ENCODE results near the gene RPL6.
"Not testable (repeated sequence)": the region's sequence is repeated elsewhere in the genome, so short reads cannot be mapped to it uniquely, and the experiment has no call there.

Gene RPL6

DNA sequence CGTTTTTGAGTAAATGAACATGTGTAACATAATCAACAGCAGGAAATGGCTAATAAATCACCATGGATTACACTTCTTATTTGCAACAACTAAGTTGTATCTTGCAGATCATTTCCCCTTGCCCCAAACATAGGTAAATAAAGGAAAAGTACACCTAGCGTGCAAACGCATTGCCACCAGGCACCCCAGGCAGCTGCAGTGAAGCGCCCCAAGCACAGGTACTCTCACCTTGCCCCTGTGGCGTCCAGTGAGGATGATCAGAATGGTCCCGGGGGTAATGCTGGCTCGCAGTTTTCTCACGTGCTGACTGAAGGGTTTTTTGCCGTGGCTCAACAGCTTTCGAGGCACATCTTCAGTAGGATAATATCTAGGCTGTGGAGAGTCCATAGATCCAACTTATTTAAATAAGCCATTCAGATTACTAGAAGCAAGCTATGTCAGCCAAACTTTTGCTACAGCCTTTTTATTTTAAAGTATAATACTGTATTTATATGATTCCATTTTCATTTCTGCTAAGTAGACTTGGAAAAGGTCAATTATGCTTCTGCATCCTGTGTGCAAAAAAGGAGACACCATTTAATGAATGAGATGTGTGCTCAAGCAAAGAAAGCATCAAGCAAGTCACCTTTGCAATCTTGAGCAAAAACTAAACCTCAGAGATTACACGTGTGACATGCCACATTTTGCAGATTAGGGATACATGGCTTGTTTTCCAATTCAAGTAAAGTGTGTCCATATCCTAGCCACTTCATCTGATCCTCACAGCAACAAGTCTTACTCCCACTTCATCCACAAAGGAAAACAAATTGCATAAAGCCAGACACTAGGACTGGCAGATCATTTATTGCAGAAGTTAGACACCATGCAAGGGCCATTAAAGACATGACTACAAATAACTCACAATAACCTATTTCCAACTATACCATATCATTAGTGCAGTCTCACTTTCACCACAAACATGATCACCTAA is 2.6 kb downstream of the RPL6 start:
- Histone ChIP-seq H3K36me3 (ENCODE audit: control insufficient read depth, insufficient read depth, low read length) (peaks cover 31% of the 10 kb centered on the region; the same call in 1 of the 2 replicates), H3K27ac (ENCODE audit: low read length) (no peak overlapping the region), H3K4me3 (ENCODE audit: low read length) (no peak overlapping the region), H3K27me3 (ENCODE audit: control insufficient read depth, insufficient read depth, low read length) (no peaks in the 10 kb centered on the region), H3K9me3 (ENCODE audit: control insufficient read depth, insufficient read depth, low read length) (no peaks in the 10 kb centered on the region), H3K4me1 (ENCODE audit: control insufficient read depth, insufficient read depth, low read length) (no peaks in the 10 kb centered on the region)
- no CpG with 5 or more reads among the region's 11 CpGs for WGBS (ENCODE audit: insufficient coverage, insufficient read length)
- no peak for DNase-seq (ENCODE audit: low read depth, low spot score)

DNA sequence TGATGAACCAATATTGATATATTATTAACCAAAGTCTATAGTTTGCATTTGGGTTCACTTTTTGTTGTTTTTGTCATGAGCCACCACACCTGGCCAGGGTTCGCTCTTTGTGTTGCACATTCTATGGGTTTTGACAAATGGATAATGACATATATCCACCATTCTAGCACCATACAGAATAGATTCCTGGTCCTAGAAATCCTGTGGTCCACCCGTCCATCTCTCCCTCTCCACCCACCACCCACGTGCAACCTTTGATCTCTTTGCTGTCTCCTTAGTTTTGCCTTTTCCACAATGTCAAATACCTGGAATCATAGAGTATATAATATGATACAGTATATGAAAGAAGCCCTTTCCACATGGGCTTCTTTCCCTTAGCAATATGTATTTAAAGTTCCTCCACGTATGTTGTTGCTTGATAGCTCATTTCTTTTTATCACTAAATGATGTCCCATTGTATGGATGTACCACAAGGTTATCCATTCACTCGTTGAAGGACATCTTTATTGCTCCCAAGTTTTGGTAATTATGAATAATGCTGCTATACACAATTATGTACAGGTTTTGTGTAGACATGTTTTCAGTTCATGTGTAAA is 7.4 kb downstream of the RPL6 start:
- no peak for DNase-seq (ENCODE audit: low read depth, low spot score)

DNA sequence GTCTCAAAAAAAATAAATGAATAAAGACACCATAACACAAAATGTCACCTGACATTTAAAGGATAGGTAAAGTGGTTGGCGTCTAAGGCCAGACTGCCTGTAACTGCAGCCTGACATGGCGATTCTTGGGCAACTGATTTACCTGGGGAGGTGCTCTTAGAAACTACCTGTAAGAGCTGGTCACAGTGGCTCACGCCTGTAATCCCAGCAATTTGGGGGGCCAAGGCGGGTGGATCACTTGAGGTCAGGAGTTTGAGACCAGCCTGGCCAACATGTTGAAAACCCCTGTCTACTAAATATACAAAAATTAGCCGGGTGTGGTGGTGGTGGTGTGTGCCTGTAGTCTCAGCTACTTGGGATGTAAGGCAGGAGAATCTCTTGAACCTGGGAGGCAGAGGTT is 8.4 kb downstream of the RPL6 start:
- Histone ChIP-seq H3K36me3 (ENCODE audit: control insufficient read depth, insufficient read depth, low read length) (peaks cover 13% of the 10 kb centered on the region; the same call in 1 of the 2 replicates), H3K4me1 (ENCODE audit: control insufficient read depth, insufficient read depth, low read length) (no peaks in the 10 kb centered on the region), H3K27me3 (ENCODE audit: control insufficient read depth, insufficient read depth, low read length) (no peaks in the 10 kb centered on the region), H3K4me3 (ENCODE audit: low read length) (no peak overlapping the region), H3K9me3 (ENCODE audit: control insufficient read depth, insufficient read depth, low read length) (no peaks in the 10 kb centered on the region), H3K27ac (ENCODE audit: low read length) (no peak overlapping the region)
- no peak for DNase-seq (ENCODE audit: low read depth, low spot score)
- no CpG with 5 or more reads among the region's 5 CpGs for WGBS (ENCODE audit: insufficient coverage, insufficient read length)

More for the DNA sequence above, 7.4 kb downstream of the RPL6 start:
- no peak overlapping the region for H3K4me3 ChIP-seq (ENCODE audit: low read length)
- no CpG with 5 or more reads among the region's 5 CpGs for WGBS (ENCODE audit: insufficient coverage, insufficient read length)
- H3K9me3 ChIP-seq (ENCODE audit: control insufficient read depth, insufficient read depth, low read length) = no peaks in the 10 kb centered on the region
- H3K27me3 ChIP-seq (ENCODE audit: control insufficient read depth, insufficient read depth, low read length) = no peaks in the 10 kb centered on the region
- peaks cover 21% of the 10 kb centered on the region; the same call in 1 of the 2 replicates for H3K36me3 ChIP-seq (ENCODE audit: control insufficient read depth, insufficient read depth, low read length)
- H3K4me1 ChIP-seq (ENCODE audit: control insufficient read depth, insufficient read depth, low read length) = no peaks in the 10 kb centered on the region
- no peak overlapping the region for H3K27ac ChIP-seq (ENCODE audit: low read length)

DNA sequence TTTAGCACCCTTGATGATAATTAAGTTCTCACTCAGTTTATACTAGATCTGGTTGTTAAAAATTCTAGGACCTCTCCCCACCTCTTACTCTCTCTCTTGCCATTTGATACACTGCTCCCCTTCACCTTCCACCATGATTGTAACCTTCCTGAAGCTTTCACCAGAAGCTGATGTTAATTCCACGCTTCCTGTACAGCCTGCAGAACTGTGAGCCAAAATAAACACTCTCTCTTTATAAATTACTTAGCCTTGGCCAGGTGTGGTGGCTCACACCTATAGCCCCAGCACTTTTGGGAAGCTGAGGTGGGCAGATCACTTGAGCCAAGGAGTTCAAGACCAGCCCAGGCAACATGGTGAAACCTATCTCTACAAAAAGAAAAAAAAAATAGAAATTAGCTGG is 16.1 kb downstream of the RPL6 start:
- Histone ChIP-seq H3K4me1 (ENCODE audit: control insufficient read depth, insufficient read depth, low read length) (no peaks in the 10 kb centered on the region), H3K4me3 (ENCODE audit: low read length) (no peak overlapping the region), H3K27ac (ENCODE audit: low read length) (no peak overlapping the region), H3K27me3 (ENCODE audit: control insufficient read depth, insufficient read depth, low read length) (no peaks in the 10 kb centered on the region), H3K9me3 (ENCODE audit: control insufficient read depth, insufficient read depth, low read length) (no peaks in the 10 kb centered on the region), H3K36me3 (ENCODE audit: control insufficient read depth, insufficient read depth, low read length) (no peaks in the 10 kb centered on the region)
- DNase-seq (ENCODE audit: low read depth, low spot score) = no peak
- no CpG with 5 or more reads among the region's 1 CpG for WGBS (ENCODE audit: insufficient coverage, insufficient read length)

DNA sequence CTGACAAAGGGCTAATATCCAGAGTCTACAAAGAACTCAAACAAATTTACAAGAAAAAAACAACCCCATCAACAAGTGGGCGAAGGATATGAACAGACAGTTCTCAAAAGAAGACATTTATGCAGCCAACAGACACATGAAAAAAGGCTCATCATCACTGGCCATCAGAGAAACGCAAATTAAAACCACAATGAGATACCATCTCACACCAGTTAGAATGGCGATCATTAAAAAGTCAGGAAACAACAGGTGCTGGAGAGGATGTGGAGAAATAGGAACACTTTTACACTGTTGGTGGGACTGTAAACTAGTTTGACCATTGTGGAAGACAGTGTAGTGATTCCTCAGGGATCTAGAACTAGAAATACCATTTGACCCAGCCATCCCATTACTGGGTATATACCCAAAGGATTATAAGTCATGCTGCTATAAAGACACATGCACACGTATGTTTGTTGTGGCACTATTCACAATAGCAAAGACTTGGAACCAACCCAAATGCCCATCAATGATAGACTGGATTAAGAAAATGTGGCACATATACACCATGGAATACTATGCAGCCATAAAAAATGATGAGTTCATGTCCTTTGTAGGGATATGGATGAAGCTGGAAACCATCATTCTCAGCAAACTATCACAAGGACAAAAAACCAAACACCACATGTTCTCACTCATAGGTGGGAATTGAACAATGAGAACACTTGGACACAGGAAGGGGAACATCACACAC is 19.3 kb downstream of the RPL6 start:
- not testable (repeated sequence) for H3K27ac ChIP-seq (ENCODE audit: low read length); DNase-seq (ENCODE audit: low read depth, low spot score); H3K9me3 ChIP-seq (ENCODE audit: control insufficient read depth, insufficient read depth, low read length); H3K4me1 ChIP-seq (ENCODE audit: control insufficient read depth, insufficient read depth, low read length); H3K4me3 ChIP-seq (ENCODE audit: low read length); H3K36me3 ChIP-seq (ENCODE audit: control insufficient read depth, insufficient read depth, low read length); H3K27me3 ChIP-seq (ENCODE audit: control insufficient read depth, insufficient read depth, low read length)
- WGBS (ENCODE audit: insufficient coverage, insufficient read length) = no CpG with 5 or more reads among the region's 4 CpGs

DNA sequence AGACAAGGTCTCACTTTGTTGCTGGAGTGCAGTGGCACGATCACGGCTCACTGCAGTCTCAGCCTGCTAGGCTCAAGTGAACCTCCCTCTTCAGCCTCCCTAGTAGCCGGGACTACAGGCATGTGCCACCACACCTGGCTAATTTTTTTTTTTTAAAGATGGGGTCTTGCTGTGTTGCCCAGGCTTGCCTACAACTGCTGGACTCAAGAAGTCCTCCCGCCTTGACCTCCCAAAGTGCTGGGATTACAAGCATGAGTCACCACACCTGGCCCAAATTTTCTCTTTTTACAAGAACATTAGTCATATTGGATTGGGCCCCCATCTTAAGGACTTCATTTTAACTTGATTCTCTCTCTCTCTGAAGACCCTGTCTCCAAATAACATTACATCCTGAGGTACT is 20.2 kb downstream of the RPL6 start:
- Histone ChIP-seq H3K4me3 (ENCODE audit: low read length) (no peak overlapping the region), H3K27me3 (ENCODE audit: control insufficient read depth, insufficient read depth, low read length) (no peaks in the 10 kb centered on the region), H3K27ac (ENCODE audit: low read length) (no peak overlapping the region), H3K36me3 (ENCODE audit: control insufficient read depth, insufficient read depth, low read length) (no peaks in the 10 kb centered on the region), H3K4me1 (ENCODE audit: control insufficient read depth, insufficient read depth, low read length) (no peaks in the 10 kb centered on the region), H3K9me3 (ENCODE audit: control insufficient read depth, insufficient read depth, low read length) (no peaks in the 10 kb centered on the region)
- WGBS (ENCODE audit: insufficient coverage, insufficient read length) = no CpG with 5 or more reads among the region's 4 CpGs
- DNase-seq (ENCODE audit: low read depth, low spot score) = no peak

DNA sequence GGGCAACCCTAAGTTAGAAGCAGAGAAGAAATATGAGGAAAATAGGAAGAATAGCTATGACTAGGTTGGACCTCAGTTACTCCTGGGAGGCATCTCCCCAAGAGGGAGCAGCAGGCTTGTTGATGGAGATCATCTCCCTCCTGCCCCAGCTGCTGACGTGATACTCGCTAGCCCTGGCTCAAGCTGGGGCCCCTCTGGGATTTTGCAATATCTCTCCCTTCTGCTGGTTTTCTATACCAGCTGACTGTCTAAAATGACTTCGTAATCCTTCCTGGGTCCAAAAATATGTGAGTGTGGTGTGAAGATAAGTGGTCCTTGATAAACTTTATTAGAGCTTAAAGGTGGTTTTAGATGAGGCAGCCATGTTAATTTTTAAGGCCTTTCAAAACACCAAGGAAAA is 22.7 kb downstream of the RPL6 start:
- no peak for DNase-seq (ENCODE audit: low read depth, low spot score)
- WGBS (ENCODE audit: insufficient coverage, insufficient read length) = no CpG with 5 or more reads among the region's 3 CpGs
- H3K27ac ChIP-seq (ENCODE audit: low read length) = no peak overlapping the region
- H3K4me1 ChIP-seq (ENCODE audit: control insufficient read depth, insufficient read depth, low read length) = no peaks in the 10 kb centered on the region
- H3K27me3 ChIP-seq (ENCODE audit: control insufficient read depth, insufficient read depth, low read length) = no peaks in the 10 kb centered on the region
- H3K4me3 ChIP-seq (ENCODE audit: low read length) = no peak overlapping the region
- H3K9me3 ChIP-seq (ENCODE audit: control insufficient read depth, insufficient read depth, low read length) = no peaks in the 10 kb centered on the region
- no peaks in the 10 kb centered on the region for H3K36me3 ChIP-seq (ENCODE audit: control insufficient read depth, insufficient read depth, low read length)

DNA sequence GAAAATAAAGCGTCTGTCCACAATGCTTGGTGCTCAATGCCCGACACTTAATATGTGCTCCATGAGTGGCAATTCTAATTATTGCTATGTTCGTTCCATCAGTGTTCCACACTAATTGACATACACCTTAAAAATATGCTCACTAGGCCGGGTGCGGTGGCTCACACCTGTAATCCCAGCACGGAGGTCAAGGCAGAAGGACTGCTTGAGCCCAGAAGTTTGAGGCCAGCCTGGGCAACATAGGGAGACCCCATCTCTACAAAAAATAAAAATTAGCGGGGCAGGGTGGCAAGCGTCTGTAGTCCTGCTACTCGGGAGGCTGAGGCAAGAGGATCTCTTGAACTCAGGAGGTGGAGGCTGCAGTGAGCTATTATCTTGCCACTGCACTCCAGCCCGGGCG is 26.5 kb downstream of the RPL6 start:
- no peaks in the 10 kb centered on the region for H3K36me3 ChIP-seq (ENCODE audit: control insufficient read depth, insufficient read depth, low read length)
- H3K4me1 ChIP-seq (ENCODE audit: control insufficient read depth, insufficient read depth, low read length) = peaks cover 3% of the 10 kb centered on the region
- DNase-seq (ENCODE audit: low read depth, low spot score) = no peak
- WGBS (ENCODE audit: insufficient coverage, insufficient read length) = no CpG with 5 or more reads among the region's 11 CpGs
- H3K4me3 ChIP-seq (ENCODE audit: low read length) = no peak overlapping the region
- H3K27me3 ChIP-seq (ENCODE audit: control insufficient read depth, insufficient read depth, low read length) = no peaks in the 10 kb centered on the region
- no peak overlapping the region for H3K27ac ChIP-seq (ENCODE audit: low read length)
- no peaks in the 10 kb centered on the region for H3K9me3 ChIP-seq (ENCODE audit: control insufficient read depth, insufficient read depth, low read length)

DNA sequence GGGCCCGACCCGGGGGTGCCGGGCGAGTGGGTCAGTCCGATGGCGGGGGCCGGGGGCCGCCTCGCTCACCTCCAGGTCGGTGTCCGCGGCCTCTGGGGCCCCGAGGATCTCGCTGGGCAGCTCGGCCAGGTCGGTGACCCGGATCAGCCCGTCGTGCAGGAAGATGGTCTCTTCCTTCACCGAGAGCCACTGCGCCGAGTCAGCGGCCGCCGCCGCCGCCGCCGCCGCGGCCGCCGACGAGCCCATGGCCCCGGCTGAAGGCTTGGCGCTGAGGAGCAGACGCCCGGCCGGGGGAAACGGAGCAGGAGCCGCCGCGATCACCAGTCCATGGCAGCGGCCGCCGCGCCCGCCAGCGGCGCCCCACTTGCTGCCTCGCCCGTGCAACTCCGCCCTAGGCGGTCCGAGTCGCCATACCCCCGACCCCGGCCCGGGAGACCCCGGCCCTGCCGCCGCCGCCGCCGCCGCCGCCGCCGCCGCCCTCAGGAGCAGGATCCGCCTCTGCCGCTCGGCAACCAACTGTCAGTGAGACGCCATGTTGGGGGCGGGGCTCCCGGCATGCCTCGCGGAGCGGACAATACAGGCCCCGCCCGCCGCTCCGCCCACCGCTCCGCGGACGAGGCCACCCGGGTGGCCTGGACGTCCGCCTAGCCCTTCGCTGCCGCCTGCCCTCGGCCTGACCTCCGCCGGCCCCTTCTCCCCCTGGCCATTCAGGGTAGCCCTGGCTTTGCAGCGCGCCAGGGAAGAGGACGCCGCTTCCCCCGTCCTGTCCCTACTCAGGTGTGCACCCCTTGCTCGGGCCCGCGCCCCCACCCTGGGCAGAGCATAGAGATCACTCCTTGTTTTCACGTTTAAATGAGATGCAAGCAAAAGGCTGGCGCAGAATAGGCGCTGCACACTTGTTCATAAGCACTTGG is 27.3 kb downstream of the RPL6 start, which contains the start of gene HECTD4:
HECTD4 (minus strand) TSS at position 549 of the 914 bp plus-strand sequence; CDS start at position 246, 303 bp downstream.
- no peaks in the 10 kb centered on the region for H3K36me3 ChIP-seq (ENCODE audit: control insufficient read depth, insufficient read depth, low read length)
- H3K9me3 ChIP-seq (ENCODE audit: control insufficient read depth, insufficient read depth, low read length) = no peaks in the 10 kb centered on the region
- H3K27me3 ChIP-seq (ENCODE audit: control insufficient read depth, insufficient read depth, low read length) = no peaks in the 10 kb centered on the region
- WGBS (ENCODE audit: insufficient coverage, insufficient read length) = no CpG with 5 or more reads among the region's 106 CpGs
- no peak within 1 kb of the TSS for H3K27ac ChIP-seq (ENCODE audit: low read length)
- H3K4me1 ChIP-seq (ENCODE audit: control insufficient read depth, insufficient read depth, low read length) = peaks cover 3% of the 10 kb centered on the region
- peak; percentile 68 for DNase-seq (ENCODE audit: low read depth, low spot score)
- peak within 1 kb of the TSS; percentile 85 for H3K4me3 ChIP-seq (ENCODE audit: low read length)

Data from iPS DF 6.9 (cell line).